ENCODE data around the gene ZDHHC4.

Gene ZDHHC4

DNA sequence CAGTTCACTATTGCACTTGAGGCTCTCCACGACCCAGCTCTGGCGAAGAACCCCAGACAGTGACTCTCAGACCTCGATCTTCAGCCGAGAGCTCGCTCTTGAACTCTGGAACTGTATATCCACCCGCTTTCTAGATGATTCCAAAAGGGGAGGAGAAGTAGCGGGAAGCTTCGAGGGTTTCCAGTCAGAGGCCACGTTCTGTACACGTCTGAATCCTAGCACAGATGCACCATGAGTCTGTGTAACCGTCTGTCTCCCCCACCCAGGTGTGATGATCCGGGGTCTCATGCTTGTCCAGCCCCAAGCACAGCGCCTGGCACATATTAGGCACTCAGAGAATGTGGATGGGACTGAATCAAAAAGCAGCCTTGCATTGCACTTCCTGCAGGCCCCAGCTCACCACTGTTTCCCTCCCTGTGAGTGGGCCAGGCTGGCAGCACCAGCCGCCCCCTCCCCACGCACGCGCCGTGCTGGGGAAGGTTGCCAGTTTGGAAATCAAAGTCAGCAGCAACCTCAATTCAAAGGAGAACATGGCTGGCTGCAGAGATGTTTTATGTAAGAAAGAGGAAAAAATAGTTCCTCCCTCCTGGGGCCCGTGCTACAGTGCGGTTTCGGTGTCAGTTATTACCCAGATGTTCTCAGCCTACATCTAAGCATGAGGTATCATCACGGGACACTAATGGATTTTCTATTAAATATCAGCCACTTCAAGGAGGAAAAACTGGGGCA is 31.7 kb upstream of the ZDHHC4 start:
- peak overlapping the region; percentile 26 for H2BK15ac ChIP-seq (ENCODE audit: low read length)
- DNase-seq (ENCODE audit: low spot score): no peak
- peaks cover 0 to 2% of the 10 kb centered on the region in 2 donors for H3K9me3 ChIP-seq (replicated peaks in 1 of 2; ENCODE audit: control insufficient read depth in 2 of 2, insufficient read depth in 1 of 2, low read depth in 1 of 2, low read length in 2 of 2)
- no peak overlapping the region for H2BK120ac ChIP-seq (ENCODE audit: low read depth, low read length)
- peak overlapping the region; percentile 5 for H2BK5ac ChIP-seq (ENCODE audit: low read length)
- H3K4me2 ChIP-seq (ENCODE audit: insufficient read depth, low read length, poor library complexity, severe bottlenecking): no peak overlapping the region
- H2AK5ac ChIP-seq (ENCODE audit: low read depth, low read length): peak overlapping the region; percentile 13
- no peak overlapping the region for H2AFZ ChIP-seq (ENCODE audit: low read length)
- H3K79me1 ChIP-seq (ENCODE audit: low read depth, low read length): no peaks in the 10 kb centered on the region
- H2BK12ac ChIP-seq (ENCODE audit: low read length): no peak overlapping the region
- no CpG with 5 or more reads among the region's 22 CpGs for WGBS, 2 donors (ENCODE audit: extremely low coverage in 2 of 2, insufficient read length in 2 of 2, insufficient replicate concordance in 1 of 2)
- no peak overlapping the region for H3K27ac ChIP-seq (replicated peaks; ENCODE audit: low read length)
- no peaks in the 10 kb centered on the region for H3K4me1 ChIP-seq (ENCODE audit: control insufficient read depth in 2 of 2, insufficient read depth in 1 of 2, low read depth in 1 of 2, low read length in 2 of 2)
- H3K27me3 ChIP-seq (ENCODE audit: control insufficient read depth in 3 of 3, insufficient read depth in 3 of 3, low read depth in 1 of 3, low read length in 3 of 3): peaks cover 0 to 8% (median 2%) of the 10 kb centered on the region in 3 experiments
- H3K36me3 ChIP-seq (replicated peaks in 1 of 2; ENCODE audit: control insufficient read depth in 2 of 2, insufficient read depth in 2 of 2, low read length in 2 of 2): no peaks in the 10 kb centered on the region
- H3K23ac ChIP-seq (ENCODE audit: low read depth, low read length, poor library complexity): no peak overlapping the region
- H3K4me3 ChIP-seq (ENCODE audit: low read length in 2 of 2): no peak overlapping the region
- H3K18ac ChIP-seq (ENCODE audit: low read length): peak overlapping the region; percentile 17
- no peak overlapping the region for H3K9ac ChIP-seq (ENCODE audit: low read depth, low read length, poor library complexity)
- H4K8ac ChIP-seq (ENCODE audit: low read depth, low read length): no peak overlapping the region
- no peak overlapping the region for H4K91ac ChIP-seq (ENCODE audit: low read depth, low read length, poor library complexity)
- H3K4ac ChIP-seq (ENCODE audit: low read length): no peak overlapping the region
- no peak overlapping the region for H3K14ac ChIP-seq (ENCODE audit: low read length)

DNA sequence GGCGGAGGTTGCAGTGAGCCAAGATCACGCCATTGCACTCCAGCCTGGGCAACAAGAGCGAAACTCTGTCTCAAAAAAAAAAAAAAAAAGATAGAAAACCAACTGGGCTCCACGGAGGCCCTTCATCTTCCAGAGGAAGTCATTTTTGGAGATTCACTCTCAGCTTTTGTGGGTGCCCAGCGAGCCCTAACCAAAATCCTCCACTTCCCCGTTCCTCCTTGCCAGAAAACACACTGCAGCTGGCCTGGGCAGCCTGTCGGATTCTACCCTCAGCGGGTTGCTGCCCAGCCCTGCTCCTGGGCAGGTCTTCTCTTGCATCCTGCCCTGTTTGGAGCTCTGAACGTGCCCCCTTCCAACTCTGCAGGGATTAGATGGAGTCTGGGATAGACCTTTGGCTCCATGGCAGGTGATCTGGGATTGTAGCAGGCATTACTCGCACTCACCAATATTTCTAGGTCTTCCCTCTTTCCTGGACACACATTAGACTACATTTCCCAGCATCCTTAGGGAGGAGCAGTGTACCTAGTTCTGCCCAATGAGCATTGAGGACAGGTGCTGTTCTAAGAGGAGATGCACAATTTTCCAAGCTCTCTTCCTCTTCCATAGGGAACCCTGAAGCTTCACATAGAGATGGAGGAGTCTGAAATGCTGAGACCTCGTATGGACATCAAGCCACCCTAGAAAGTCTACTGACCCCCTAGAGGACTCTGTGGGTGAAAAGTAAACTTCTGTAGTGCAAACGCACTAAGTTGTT is 30.6 kb upstream of the ZDHHC4 start:
- no peak overlapping the region for H3K4me3 ChIP-seq (ENCODE audit: low read length in 2 of 2)
- no peak overlapping the region for H4K8ac ChIP-seq (ENCODE audit: low read depth, low read length)
- H4K91ac ChIP-seq (ENCODE audit: low read depth, low read length, poor library complexity): no peak overlapping the region
- H2AFZ ChIP-seq (ENCODE audit: low read length): no peak overlapping the region
- WGBS, 2 donors (ENCODE audit: extremely low coverage in 2 of 2, insufficient read length in 2 of 2, insufficient replicate concordance in 1 of 2): no CpG with 5 or more reads among the region's 12 CpGs
- no peak overlapping the region for H2BK5ac ChIP-seq (ENCODE audit: low read length)
- no peak for DNase-seq (ENCODE audit: low spot score)
- H2BK120ac ChIP-seq (ENCODE audit: low read depth, low read length): no peak overlapping the region
- no peak overlapping the region for H3K14ac ChIP-seq (ENCODE audit: low read length)
- H3K4ac ChIP-seq (ENCODE audit: low read length): no peak overlapping the region
- H3K36me3 ChIP-seq (replicated peaks in 1 of 2; ENCODE audit: control insufficient read depth in 2 of 2, insufficient read depth in 2 of 2, low read length in 2 of 2): no peaks in the 10 kb centered on the region
- no peaks in the 10 kb centered on the region for H3K9me3 ChIP-seq (replicated peaks in 1 of 2; ENCODE audit: control insufficient read depth in 2 of 2, insufficient read depth in 1 of 2, low read depth in 1 of 2, low read length in 2 of 2)
- H3K27me3 ChIP-seq (ENCODE audit: control insufficient read depth in 3 of 3, insufficient read depth in 3 of 3, low read depth in 1 of 3, low read length in 3 of 3): peaks cover 0 to 5% (median 0%) of the 10 kb centered on the region in 3 experiments
- H3K18ac ChIP-seq (ENCODE audit: low read length): no peak overlapping the region
- no peak overlapping the region for H3K9ac ChIP-seq (ENCODE audit: low read depth, low read length, poor library complexity)
- H3K23ac ChIP-seq (ENCODE audit: low read depth, low read length, poor library complexity): no peak overlapping the region
- no peaks in the 10 kb centered on the region for H3K79me1 ChIP-seq (ENCODE audit: low read depth, low read length)
- no peak overlapping the region for H2AK5ac ChIP-seq (ENCODE audit: low read depth, low read length)
- H3K27ac ChIP-seq (replicated peaks; ENCODE audit: low read length): no peak overlapping the region
- H2BK15ac ChIP-seq (ENCODE audit: low read length): no peak overlapping the region
- no peak overlapping the region for H2BK12ac ChIP-seq (ENCODE audit: low read length)
- no peak overlapping the region for H3K4me2 ChIP-seq (ENCODE audit: insufficient read depth, low read length, poor library complexity, severe bottlenecking)
- H3K4me1 ChIP-seq (ENCODE audit: control insufficient read depth in 2 of 2, insufficient read depth in 1 of 2, low read depth in 1 of 2, low read length in 2 of 2): no peaks in the 10 kb centered on the region

DNA sequence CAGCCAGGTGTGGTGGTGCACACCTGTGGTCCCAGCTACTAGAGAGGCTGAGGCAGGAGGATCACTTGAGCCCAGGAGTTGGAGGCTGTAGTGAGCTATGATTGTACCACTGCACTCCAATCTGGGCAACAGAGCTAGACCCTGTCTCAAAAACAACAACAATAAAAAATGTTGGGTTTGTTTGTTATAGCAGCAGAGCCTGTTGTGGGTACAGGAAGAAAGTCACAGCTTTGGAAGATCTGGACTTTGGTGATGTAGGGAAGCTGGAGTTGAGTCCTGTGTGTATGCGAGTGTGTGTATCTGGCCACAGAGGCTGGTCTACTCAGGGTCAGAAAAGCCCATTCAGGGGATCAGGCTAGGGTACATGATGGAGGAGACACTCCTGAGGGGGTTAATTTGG is 29.9 kb upstream of the ZDHHC4 start:
- Histone ChIP-seq H4K8ac (ENCODE audit: low read depth, low read length) (no peak overlapping the region), H2BK120ac (ENCODE audit: low read depth, low read length) (no peak overlapping the region), H3K27me3 (ENCODE audit: control insufficient read depth in 3 of 3, insufficient read depth in 3 of 3, low read depth in 1 of 3, low read length in 3 of 3) (peaks cover 0 to 5% (median 0%) of the 10 kb centered on the region in 3 experiments), H3K9me3 (replicated peaks in 1 of 2; ENCODE audit: control insufficient read depth in 2 of 2, insufficient read depth in 1 of 2, low read depth in 1 of 2, low read length in 2 of 2) (no peaks in the 10 kb centered on the region), H3K4me1 (ENCODE audit: control insufficient read depth in 2 of 2, insufficient read depth in 1 of 2, low read depth in 1 of 2, low read length in 2 of 2) (no peaks in the 10 kb centered on the region), H2AFZ (ENCODE audit: low read length) (no peak overlapping the region), H2BK15ac (ENCODE audit: low read length) (no peak overlapping the region), H3K4ac (ENCODE audit: low read length) (no peak overlapping the region), H2BK12ac (ENCODE audit: low read length) (no peak overlapping the region), H2BK5ac (ENCODE audit: low read length) (no peak overlapping the region), H3K4me3 (ENCODE audit: low read length in 2 of 2) (no peak overlapping the region), H3K14ac (ENCODE audit: low read length) (no peak overlapping the region), H4K91ac (ENCODE audit: low read depth, low read length, poor library complexity) (no peak overlapping the region), H2AK5ac (ENCODE audit: low read depth, low read length) (no peak overlapping the region), H3K23ac (ENCODE audit: low read depth, low read length, poor library complexity) (no peak overlapping the region), H3K4me2 (ENCODE audit: insufficient read depth, low read length, poor library complexity, severe bottlenecking) (no peak overlapping the region), H3K79me1 (ENCODE audit: low read depth, low read length) (no peaks in the 10 kb centered on the region), H3K18ac (ENCODE audit: low read length) (no peak overlapping the region), H3K27ac (replicated peaks; ENCODE audit: low read length) (no peak overlapping the region), H3K9ac (ENCODE audit: low read depth, low read length, poor library complexity) (no peak overlapping the region), H3K36me3 (replicated peaks in 1 of 2; ENCODE audit: control insufficient read depth in 2 of 2, insufficient read depth in 2 of 2, low read length in 2 of 2) (no peaks in the 10 kb centered on the region)
- no CpG with 5 or more reads among the region's 1 CpG for WGBS, 2 donors (ENCODE audit: extremely low coverage in 2 of 2, insufficient read length in 2 of 2, insufficient replicate concordance in 1 of 2)
- DNase-seq (ENCODE audit: low spot score): no peak

DNA sequence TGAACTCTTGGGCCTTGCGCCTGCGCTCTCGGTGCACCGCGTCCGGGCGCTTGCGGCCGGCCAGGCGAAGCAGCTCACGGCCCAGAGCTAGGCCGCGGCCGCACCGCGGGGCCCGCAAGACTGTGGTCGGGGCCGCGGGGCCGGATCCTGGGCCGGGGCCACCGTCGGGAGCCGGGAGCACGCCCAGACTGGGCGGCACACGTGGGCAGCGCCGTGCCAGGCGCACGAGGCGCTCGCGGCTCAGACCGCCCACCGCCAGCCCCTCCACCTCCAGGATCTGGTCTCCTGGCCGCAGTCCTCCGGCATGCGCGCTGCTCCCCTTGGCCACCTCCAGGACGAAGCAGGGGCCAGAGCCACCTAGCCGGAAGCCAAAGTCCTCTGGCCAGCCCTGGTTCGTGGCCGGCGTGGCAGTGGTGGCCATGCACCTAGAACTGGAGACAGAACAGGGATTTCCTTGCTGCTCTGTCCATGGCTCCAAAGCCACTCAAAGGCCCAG is 26.2 kb upstream of the ZDHHC4 start, which contains the start of gene GRID2IP:
Gene GRID2IP (minus strand): TSS at position 446 of the 496 bp plus-strand sequence. CDS start 25 bp downstream, at position 421.
- WGBS, 2 donors (ENCODE audit: extremely low coverage in 2 of 2, insufficient read length in 2 of 2, insufficient replicate concordance in 1 of 2): no CpG with 5 or more reads among the region's 46 CpGs
- H3K36me3 ChIP-seq (replicated peaks in 1 of 2; ENCODE audit: control insufficient read depth in 2 of 2, insufficient read depth in 2 of 2, low read length in 2 of 2): no peaks in the 10 kb centered on the region

More for the DNA sequence above, 26.2 kb upstream of the ZDHHC4 start, which contains the start of gene GRID2IP:
- Histone ChIP-seq H3K27me3 (ENCODE audit: control insufficient read depth in 3 of 3, insufficient read depth in 3 of 3, low read depth in 1 of 3, low read length in 3 of 3) (no peaks in the 10 kb centered on the region), H3K4me2 (ENCODE audit: insufficient read depth, low read length, poor library complexity, severe bottlenecking) (no peak within 1 kb of the TSS), H2BK12ac (ENCODE audit: low read length) (no peak within 1 kb of the TSS), H2AK5ac (ENCODE audit: low read depth, low read length) (no peak within 1 kb of the TSS), H3K23ac (ENCODE audit: low read depth, low read length, poor library complexity) (no peak within 1 kb of the TSS), H3K79me1 (ENCODE audit: low read depth, low read length) (no peaks in the 10 kb centered on the region), H3K9me3 (replicated peaks in 1 of 2; ENCODE audit: control insufficient read depth in 2 of 2, insufficient read depth in 1 of 2, low read depth in 1 of 2, low read length in 2 of 2) (no peaks in the 10 kb centered on the region), H4K8ac (ENCODE audit: low read depth, low read length) (no peak within 1 kb of the TSS), H2BK15ac (ENCODE audit: low read length) (no peak within 1 kb of the TSS), H2BK120ac (ENCODE audit: low read depth, low read length) (no peak within 1 kb of the TSS), H3K27ac (replicated peaks; ENCODE audit: low read length) (no peak within 1 kb of the TSS), H4K91ac (ENCODE audit: low read depth, low read length, poor library complexity) (no peak within 1 kb of the TSS), H3K4me1 (ENCODE audit: control insufficient read depth in 2 of 2, insufficient read depth in 1 of 2, low read depth in 1 of 2, low read length in 2 of 2) (no peaks in the 10 kb centered on the region), H2BK5ac (ENCODE audit: low read length) (no peak within 1 kb of the TSS), H3K4me3 (ENCODE audit: low read length in 2 of 2) (no peak within 1 kb of the TSS), H3K14ac (ENCODE audit: low read length) (no peak within 1 kb of the TSS), H3K9ac (ENCODE audit: low read depth, low read length, poor library complexity) (no peak within 1 kb of the TSS), H3K4ac (ENCODE audit: low read length) (no peak within 1 kb of the TSS), H3K18ac (ENCODE audit: low read length) (no peak within 1 kb of the TSS), H2AFZ (ENCODE audit: low read length) (no peak within 1 kb of the TSS)
- DNase-seq (ENCODE audit: low spot score): no peak

Data from neuronal stem cell (in vitro differentiated cells).